Mesothelial cell of epicardium (in vitro differentiated cells): ENCODE data around the gene ABCC9. TPM values are rescaled to one million over a fixed set of nuclear protein-coding genes. Genes with fewer than 3 reads are reported as not detected.
"Not testable (repeated sequence)": the region's sequence is repeated elsewhere in the genome, so short reads cannot be mapped to it uniquely, and the experiment has no call there.

ENCODE experiments used
- DNase-seq, 2 experiments: peaks; one replicate each; pipeline ENCODE4 v3.0.0; 2021; ENCODE audit warnings: low spot score in 2 of 2; ENCODE audit not compliant: unreplicated experiment in 2 of 2
- H3K27ac Mint-ChIP-seq: 2 replicates; pipeline ENCODE4 v1.8.0; 2021; ENCODE audit warnings: mixed read lengths
- H3K27me3 Mint-ChIP-seq: 2 replicates; pipeline ENCODE4 v1.8.0; 2021; ENCODE audit warnings: low read depth, mixed read lengths
- H3K36me3 Mint-ChIP-seq: 2 replicates; pipeline ENCODE4 v1.8.0; 2021; ENCODE audit warnings: mixed read lengths
- H3K4me1 Mint-ChIP-seq: 2 replicates; pipeline ENCODE4 v1.8.0; 2021; ENCODE audit warnings: mixed read lengths
- H3K4me3 Mint-ChIP-seq: 2 replicates; pipeline ENCODE4 v1.8.0; 2021; ENCODE audit warnings: mild to moderate bottlenecking, moderate library complexity, mixed read lengths
- H3K9me3 Mint-ChIP-seq: 2 replicates; pipeline ENCODE4 v1.8.0; 2021; ENCODE audit warnings: mixed read lengths
- total RNA-seq: library from RNA; stranded (reverse); gene quantifications from 3 replicates; pipeline ENCODE4 v1.2.1, GENCODE V29; 2021
- TF ChIP-seq, protein P1 (sequence below): fragments of 200-600 bp; sonication (generic); IDR thresholded peaks from one replicate; pipeline ENCODE4 v1.5.0; 2021; ENCODE audit warnings: antibody characterized with exemption; ENCODE audit not compliant: unreplicated experiment

Gene ABCC9
- total RNA-seq, 1 donor from 2014 or later, result 1.4 TPM

DNA sequence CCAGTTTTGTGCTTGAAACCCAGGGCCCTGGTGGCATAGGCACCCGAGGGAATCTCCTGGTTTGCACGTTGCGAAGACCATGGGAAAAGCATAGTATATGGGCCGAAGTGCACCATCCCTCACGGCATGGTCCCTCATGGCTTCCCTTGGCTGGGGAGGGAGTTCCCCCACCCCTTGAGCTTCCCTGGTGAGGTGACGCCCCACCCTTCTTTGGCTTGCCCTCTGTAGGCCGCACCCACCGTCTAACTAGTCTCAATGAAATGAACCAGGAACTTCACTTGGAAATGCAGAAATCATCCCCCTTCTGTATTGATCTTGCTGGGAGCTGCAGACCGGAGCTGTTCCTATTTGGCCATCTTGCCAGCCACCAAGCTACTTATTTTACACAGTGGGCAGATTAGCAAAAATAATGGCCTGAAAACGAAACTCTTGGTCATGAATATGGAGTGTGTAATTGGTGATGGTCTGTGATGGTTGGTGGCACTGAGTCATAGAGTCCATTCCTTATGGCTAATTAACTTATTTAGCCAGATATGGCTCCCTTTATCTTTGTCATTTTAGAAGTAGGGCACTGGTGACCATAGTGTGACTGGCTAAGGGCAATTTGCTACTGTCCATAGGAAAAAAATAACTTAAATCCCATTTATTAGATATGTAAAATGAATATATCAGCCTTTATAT, 145.4 kb downstream of the ABCC9 start:
- H3K27me3 Mint-ChIP-seq, result peaks cover 13% of the 10 kb centered on the region
- no peak for DNase-seq
- H3K36me3 Mint-ChIP-seq, result no peaks in the 10 kb centered on the region
- no peak overlapping the region for H3K27ac Mint-ChIP-seq
- TF ChIP-seq, protein P1, sequence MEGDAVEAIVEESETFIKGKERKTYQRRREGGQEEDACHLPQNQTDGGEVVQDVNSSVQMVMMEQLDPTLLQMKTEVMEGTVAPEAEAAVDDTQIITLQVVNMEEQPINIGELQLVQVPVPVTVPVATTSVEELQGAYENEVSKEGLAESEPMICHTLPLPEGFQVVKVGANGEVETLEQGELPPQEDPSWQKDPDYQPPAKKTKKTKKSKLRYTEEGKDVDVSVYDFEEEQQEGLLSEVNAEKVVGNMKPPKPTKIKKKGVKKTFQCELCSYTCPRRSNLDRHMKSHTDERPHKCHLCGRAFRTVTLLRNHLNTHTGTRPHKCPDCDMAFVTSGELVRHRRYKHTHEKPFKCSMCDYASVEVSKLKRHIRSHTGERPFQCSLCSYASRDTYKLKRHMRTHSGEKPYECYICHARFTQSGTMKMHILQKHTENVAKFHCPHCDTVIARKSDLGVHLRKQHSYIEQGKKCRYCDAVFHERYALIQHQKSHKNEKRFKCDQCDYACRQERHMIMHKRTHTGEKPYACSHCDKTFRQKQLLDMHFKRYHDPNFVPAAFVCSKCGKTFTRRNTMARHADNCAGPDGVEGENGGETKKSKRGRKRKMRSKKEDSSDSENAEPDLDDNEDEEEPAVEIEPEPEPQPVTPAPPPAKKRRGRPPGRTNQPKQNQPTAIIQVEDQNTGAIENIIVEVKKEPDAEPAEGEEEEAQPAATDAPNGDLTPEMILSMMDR, result no peak
- H3K4me1 Mint-ChIP-seq, result no peaks in the 10 kb centered on the region
- H3K4me3 Mint-ChIP-seq, result no peak overlapping the region
- peaks cover 23% of the 10 kb centered on the region for H3K9me3 Mint-ChIP-seq

DNA sequence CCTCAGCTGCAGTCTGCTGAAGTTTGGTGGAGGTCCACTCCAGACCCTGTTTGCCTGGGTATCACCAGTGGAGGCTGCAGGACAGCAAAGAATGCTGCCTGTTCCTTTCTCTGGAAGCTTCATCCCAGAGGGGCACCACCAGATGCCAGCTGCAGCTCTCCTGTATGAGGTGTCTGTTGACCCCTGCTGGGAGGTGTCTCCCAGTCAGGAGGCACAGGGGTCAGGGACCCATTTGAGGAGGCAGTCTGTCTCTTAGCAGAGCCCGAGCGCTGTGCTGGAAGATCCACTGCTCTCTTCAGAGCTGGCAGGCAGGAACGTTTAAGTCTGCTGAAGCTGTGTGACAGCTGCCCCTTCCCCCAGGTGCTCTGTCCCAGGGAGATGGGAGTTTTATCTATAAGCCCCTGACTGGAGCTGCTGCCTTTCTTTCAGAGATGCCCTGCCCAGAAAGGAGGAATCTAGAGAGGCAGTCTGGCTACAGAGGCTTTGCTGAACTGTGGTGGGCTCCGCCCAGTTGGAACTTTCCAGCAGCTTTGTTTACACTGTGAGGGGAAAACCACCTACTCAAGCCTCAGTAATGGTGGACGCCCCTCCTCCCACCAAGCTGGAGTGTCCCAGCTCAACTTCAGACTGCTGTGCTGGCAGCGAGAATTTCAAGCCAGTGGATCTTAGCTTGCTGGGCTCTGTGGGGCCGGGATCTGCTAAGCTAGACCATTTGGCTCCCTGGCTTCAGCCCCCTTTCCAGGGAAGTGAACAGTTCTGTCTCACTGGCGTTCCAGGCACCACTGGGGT, 146.2 kb downstream of the ABCC9 start:
- Mint-ChIP-seq H3K9me3 (peaks cover 29% of the 10 kb centered on the region), H3K27me3 (peaks cover 13% of the 10 kb centered on the region)
- not testable (repeated sequence) for H3K36me3 Mint-ChIP-seq, H3K4me3 Mint-ChIP-seq, DNase-seq, H3K27ac Mint-ChIP-seq, H3K4me1 Mint-ChIP-seq

DNA sequence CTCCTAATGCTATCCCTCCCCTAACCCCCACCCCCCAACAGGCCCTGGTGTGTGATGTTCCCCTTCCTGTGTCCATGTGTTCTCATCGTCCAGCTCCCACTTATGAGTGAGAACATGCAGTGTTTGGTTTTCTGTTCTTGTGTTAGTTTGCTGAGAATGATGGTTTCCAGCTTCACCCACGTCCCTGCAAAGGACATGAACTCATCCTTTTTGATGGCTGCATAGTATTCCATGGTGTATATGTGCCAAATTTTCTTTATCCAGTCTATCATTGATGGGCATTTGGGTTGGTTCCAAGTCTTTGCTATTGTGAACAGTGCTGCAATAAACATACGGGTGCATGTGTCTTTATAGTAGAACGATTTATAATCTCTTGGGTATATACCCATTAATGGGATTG, 151.5 kb downstream of the ABCC9 start:
- H3K4me3 Mint-ChIP-seq, DNase-seq, H3K27ac Mint-ChIP-seq, H3K36me3 Mint-ChIP-seq, H3K4me1 Mint-ChIP-seq: not testable (repeated sequence)
- Mint-ChIP-seq H3K9me3 (peaks cover 29% of the 10 kb centered on the region), H3K27me3 (peaks cover 13% of the 10 kb centered on the region)

DNA sequence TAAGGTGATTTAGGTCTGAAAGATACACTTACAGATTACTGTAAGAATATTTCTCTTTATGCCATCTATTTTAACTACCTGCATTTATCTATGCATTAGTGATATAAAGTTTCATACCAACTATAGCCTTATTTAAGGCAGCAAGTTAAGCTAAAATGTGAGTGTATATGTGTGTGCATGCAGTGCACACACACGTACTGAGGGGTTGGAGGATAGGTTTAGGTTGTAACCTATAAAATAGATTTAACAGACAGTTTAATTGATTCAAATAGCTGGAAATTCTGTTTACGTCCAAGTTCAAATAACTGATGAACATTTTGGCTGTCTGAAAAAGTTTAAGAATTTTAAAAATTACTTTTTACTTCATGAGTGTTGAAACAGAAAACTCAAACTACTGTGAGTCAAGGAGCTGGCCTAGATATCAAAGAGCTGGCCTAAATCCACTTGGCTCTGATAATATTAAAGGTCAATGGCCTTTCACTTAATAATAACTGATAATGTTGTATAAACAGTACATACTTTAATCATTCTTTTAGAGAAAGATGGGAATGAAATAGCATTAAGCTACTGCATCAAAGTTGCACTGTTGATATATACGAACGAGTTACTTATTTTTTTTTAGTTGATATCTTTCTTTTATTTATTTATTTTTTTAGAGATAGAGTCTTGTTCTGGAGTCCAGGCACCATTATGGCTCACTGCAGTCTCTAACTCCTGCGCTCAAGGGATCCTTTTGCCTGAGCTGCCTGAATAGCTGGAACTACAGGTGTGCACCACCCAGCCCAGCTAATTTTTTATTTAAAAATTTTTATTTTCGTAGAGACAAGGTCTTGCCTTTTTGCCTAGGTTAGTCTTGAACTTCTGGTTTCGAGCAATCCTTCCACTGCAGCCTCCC, 152.9 kb downstream of the ABCC9 start:
- H3K27ac Mint-ChIP-seq, result no peak overlapping the region
- no peaks in the 10 kb centered on the region for H3K4me1 Mint-ChIP-seq
- no peak for DNase-seq
- H3K4me3 Mint-ChIP-seq, result no peak overlapping the region
- H3K36me3 Mint-ChIP-seq, result no peaks in the 10 kb centered on the region
- TF ChIP-seq, protein P1, result no peak
- peaks cover 22% of the 10 kb centered on the region for H3K9me3 Mint-ChIP-seq
- peaks cover 7% of the 10 kb centered on the region for H3K27me3 Mint-ChIP-seq

DNA sequence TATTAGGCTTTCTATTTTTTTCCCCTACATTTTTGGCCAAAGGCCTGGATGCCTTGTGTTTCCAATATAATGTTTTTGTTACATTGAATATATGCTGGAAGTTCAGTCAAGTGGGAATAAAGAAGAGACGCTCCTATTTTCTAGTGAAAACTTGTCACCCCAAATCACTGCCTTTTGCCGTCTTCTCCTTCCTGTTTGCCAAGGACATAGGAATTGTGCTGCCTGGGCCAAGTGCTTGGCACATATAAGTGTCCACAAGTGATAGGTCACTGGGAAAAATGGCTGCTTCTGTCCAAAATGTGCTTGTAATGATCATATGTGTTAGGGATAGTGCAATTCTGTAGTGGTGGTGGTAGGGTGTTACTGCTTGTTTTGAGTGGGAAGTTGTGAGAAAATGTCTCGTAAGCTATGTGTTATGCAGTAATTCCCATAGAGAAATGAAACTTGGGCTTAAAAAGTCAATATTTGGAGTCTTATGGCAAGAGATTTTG, 155.1 kb downstream of the ABCC9 start:
- Mint-ChIP-seq H3K36me3 (no peaks in the 10 kb centered on the region), H3K4me3 (no peak overlapping the region), H3K9me3 (peaks cover 14% of the 10 kb centered on the region), H3K4me1 (peaks cover 2% of the 10 kb centered on the region), H3K27me3 (no peaks in the 10 kb centered on the region), H3K27ac (no peak overlapping the region)
- no peak for DNase-seq
- TF ChIP-seq, protein P1, result no peak

DNA sequence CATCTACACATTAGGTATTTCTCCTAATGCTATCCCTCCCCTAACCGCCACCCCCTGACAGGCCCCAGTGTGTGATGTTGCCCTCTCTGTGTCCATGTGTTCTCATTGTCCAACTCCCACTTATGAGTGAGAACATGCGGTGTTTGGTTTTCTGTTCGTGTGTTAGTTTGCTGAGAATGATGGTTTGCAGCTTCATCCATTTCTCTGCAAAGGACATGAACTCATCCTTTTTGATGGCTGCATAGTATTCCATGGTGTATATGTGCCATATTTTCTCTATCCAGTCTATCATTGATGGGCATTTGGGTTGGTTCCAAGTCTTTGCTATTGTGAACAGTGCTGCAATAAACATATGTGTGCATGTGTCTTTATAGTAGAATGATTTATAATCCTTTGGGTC, 158.5 kb downstream of the ABCC9 start:
- not testable (repeated sequence) for DNase-seq, H3K27ac Mint-ChIP-seq, H3K4me3 Mint-ChIP-seq

More for the DNA sequence above, 158.5 kb downstream of the ABCC9 start:
- not testable (repeated sequence) for H3K27me3 Mint-ChIP-seq, H3K4me1 Mint-ChIP-seq, H3K36me3 Mint-ChIP-seq, H3K9me3 Mint-ChIP-seq
